Left ventricle myocardium superior (tissue), 1 donor: ENCODE measurements around the gene CCDC149. TPM values are rescaled to one million over a fixed set of nuclear protein-coding genes. Genes with fewer than 3 reads are reported as not detected.

Source experiments
- ATAC-seq: fragments of 200-7000 bp; cut with Tn5 transposase; one replicate; pipeline ENCODE4 v1.9.1; 2020; ENCODE audit warnings: mild to moderate bottlenecking, moderate library complexity
- DNase-seq: peaks from one replicate; pipeline ENCODE4 v3.0.0-alpha.2; 2020
- intact Hi-C: fragments of 100-400 bp; cut with micrococcal nuclease; formaldehyde crosslinking; loops from one replicate; pipeline ENCODE4 v1.11.0; 2022
- total RNA-seq: library from RNA; stranded (reverse); fragmentation: NEBNext Ultra II Directional; extraction: Animal tissue kit (Norgen Biotek cat#: 25700); gene quantifications from one replicate; pipeline ENCODE4 v1.2.1, GENCODE V29; 2021
- donor health status: DM: no; HTN: yes; CAD: no; lungs with severe emphysema.

CCDC149 gene
- total RNA-seq, 1 donor from 2014 or later = 13.2 TPM

DNA sequence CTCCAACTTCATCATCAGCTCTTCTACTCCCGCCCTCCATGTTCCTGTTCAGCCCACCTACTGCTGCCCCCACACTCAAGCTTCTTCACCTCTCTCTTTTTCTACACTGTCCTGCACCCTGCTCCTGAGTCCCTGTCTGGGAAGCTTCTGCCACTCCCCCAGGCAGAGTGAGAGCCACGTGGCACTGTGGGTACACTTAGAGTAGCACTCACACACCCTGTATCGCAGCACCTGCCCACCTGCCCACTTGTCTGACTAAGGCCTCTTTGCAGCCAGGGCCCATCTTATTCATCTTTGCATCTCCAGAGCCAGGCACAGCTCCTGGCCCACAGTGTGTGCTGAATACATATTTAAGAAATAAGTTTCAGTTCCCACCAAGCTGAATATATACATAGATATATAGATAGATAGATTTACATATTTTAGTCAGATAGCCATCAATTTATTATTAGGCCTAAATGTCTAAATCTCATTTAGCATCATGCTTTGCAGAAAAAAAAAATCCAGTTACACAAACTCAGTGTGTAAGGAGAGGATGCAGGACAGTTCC is 24.9 kb downstream of the CCDC149 start:
- intact Hi-C loops = no loop called here
- ATAC-seq = no peak

DNA sequence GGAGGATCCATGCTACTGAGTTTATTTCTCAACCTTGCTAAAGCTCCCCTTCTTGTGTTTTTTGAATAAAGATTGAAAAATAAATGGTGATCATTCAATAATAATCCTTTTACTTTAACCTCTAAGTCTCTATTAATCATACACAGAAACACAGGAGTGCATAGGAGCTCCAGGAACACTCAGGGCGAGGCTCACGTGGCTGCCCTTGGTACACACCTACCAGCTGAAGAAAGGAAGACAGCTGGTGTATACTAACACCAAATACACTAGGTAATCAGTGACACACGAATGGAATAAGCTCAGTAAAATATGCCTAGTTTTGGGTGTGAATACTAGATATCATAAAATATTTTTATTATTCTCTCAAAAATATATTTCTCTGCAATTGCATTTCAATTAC is 26.2 kb downstream of the CCDC149 start:
- DNase-seq = no peak
- intact Hi-C loops = no loop called here
- ATAC-seq = no peak

More for the DNA sequence above, 24.9 kb downstream of the CCDC149 start:
- no peak for DNase-seq

DNA sequence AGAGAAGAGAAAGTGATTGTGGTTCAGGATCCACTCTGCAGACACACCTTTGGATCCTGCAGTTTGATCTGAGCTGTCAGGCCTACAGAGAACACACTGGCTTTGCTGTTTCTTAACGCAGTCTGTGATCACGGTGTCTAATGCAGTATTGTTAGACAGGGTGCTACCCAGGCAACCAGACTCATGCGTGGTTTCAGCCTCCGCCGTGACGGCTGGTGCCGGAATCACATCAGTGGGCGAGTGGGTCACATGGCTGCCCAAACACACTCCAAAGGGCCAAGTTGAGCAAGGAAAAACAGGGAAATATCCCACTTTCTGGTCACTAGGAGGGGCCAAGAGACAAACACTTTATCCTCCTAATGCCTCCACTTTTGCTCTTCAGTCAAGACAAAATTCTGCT is 27.5 kb downstream of the CCDC149 start:
- ATAC-seq (no peak), DNase-seq (no peak)
- intact Hi-C loops = no loop called here

DNA sequence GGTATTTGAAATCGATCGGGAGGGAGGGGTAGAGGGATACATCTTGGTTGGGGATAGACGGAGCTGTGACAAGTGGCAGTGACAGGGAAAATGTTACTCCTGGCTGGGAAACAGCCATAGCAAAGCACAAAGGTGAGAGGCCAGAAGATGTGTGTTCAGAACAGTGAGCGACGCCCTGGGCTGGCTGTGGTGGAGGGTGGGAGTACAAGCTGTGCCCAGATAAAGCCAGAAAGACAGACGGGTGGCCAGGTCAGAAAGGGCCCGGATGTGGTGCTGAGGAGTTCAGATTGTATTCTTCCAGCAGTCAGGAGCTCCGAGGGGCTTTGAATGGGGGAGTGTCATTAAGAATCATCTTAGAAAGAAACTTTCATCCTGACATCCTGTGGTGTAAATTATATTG is 27.9 kb downstream of the CCDC149 start:
- DNase-seq = no peak
- intact Hi-C loops = no loop called here
- no peak for ATAC-seq

DNA sequence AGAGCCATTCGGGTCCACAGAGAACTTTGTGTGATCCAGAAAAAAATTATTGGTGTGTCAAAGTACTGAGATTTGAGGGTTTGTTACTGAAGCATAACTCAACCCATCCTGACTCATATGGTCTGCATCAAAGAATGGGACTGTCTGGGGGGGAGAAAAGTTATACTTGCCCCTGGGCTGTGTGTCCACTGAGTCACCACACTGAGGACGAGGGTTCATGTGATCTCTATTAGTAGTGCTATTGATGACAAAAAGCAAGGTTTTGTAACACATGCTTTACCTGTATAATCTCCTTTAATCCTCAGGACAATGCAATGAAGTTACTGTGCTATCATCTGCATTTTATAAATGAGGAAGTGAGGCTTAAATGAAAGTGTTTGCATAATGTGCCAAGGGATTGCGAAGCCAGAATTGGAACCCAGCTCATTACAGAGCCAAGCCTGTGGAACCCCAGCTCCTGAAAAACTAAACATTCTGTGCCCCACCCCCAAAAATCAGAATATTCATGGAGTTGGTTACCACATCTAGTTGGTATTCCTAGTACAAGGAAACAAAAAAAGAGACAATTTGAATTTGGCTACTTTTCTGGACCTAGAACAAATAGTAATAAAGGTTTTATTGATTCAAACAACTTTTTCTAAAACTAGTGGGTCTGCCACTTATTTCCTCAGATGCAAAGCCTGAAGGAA is 31.2 kb downstream of the CCDC149 start:
- intact Hi-C loops = no loop called here
- DNase-seq (no peak), ATAC-seq (no peak)

DNA sequence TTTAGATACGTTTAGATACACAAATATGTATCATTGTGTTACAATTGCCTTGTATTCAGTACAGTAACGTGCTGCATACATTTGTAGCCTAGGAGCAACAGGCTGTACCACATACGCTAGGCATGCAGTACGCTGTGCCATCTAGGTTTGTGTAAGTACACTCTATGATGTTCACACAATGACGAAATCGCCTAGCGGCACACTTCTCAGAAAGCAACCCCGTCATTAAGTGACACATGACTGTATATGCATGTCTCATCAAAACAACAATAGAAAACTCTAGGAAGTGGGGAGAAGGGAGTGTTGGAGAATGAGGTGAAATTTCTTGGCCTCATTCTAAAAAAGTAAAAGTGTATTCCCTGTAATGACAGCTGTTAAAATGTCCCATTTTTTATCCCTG is 32.7 kb downstream of the CCDC149 start:
- ATAC-seq (no peak), DNase-seq (no peak)
- intact Hi-C loops = no loop called here

DNA sequence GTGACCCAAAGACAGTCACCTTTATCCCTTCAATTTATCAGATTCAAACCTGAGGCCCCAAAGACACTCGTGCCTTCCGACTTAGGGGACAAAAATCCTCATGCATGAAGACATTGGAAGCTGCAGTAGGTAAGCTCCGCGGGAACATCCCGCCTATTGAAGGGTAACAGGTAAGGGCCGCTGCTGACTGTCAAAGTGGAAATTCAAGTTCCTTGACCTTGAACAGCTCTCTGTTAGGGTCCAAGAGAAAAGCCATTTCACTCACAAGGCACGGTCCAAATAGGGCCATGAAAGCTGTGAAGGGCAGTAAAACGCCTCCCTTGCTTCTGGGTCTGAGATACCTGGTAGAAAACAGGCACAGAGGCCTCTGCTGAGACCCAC is 34.2 kb downstream of the CCDC149 start:
- intact Hi-C loops = no loop called here
- no peak for DNase-seq
- ATAC-seq = no peak

DNA sequence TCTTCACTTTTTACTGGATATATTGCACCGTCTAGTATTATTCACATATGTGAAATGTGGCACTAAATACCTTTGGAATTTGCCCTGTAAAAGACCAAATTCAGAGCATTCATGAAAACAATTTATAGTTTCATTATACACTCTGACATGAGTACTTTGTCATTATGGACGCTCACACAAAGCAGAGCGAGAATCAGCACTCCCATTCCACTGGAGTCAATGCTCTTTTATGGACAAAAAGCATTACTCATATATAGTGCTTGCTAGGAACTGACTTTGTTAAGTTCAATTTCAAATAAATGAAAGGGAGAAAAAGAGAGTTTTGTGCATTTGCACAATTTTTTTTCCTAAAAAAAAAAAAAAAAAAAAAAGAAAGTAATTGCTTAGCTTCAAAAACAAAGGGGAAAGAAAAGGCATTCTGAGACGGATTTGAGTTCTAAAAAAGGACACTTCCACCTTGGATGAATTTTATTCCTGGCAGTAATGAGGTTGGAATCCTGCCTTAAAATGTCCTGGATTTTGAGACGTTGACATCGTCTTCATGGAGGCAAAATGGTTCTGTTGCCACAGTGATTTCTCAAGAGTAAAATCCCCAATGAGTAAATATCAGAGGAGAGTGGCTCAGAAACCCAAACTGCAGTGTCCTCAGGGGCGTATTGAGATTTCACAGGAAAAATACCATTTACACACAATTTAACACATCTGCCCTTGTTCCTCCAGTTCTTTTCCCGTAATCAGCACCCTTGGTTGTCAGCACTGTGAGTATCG is 34.8 kb downstream of the CCDC149 start:
- no peak for DNase-seq
- intact Hi-C loops = no loop called here
- ATAC-seq = peak; percentile 64

DNA sequence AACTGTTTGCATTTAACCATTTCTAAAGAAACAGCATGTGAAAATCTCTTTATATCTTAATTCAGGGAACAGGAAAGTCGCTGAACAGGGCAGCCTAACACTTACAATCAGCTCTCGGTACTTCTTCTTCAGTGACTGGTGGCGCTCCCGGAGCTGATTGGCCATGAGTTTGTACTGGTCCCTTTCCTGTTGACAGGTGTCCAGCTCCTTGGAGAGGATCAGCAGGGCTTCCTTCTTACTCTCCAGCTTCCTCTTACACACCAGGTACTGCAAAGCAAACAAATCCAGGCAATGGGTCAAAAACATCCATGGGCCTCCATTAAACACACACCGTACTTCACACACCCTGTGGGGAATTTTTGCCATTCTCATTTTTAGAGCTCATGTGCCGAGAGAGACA is 36.4 kb downstream of the CCDC149 start:
- intact Hi-C loops = no loop called here
- no peak for ATAC-seq
- no peak for DNase-seq

DNA sequence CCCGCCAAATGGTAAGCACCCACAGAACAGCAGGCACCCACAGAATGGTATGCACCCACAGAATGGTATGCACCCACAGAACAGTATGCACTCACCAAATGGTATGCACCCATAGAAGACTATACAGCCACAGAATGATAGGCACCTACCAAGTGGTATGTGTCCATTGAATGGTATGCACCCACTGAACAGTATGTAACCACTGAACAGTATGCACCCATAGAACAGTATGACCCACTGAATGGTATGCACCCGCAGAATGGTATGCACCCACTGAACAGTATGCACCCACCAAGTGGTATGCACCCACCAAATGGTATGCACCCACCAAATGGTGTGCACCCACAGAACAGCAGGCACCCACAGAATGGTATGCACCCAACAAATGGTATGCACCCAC is 40.1 kb downstream of the CCDC149 start:
- ATAC-seq = no peak
- no peak for DNase-seq
- intact Hi-C loops = no loop called here

DNA sequence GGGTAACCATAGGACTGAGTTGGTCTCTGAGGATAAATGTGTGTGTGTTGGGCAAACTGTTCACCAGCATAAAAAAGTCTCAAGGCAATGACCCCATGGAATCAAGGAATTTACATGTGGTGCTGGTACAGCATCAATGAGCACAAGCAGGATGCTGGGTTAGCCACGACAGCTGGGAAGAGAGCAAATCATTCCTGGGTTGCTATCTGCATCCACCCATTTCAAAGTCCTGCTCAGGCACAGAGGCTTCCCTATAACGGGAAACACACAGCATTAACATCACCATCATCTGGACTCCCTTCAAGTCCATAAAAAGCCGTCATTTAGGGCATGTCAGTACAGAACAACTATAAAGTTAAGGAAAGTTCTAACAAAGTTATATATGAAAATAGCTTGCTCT is 41.6 kb downstream of the CCDC149 start:
- no peak for ATAC-seq

DNA sequence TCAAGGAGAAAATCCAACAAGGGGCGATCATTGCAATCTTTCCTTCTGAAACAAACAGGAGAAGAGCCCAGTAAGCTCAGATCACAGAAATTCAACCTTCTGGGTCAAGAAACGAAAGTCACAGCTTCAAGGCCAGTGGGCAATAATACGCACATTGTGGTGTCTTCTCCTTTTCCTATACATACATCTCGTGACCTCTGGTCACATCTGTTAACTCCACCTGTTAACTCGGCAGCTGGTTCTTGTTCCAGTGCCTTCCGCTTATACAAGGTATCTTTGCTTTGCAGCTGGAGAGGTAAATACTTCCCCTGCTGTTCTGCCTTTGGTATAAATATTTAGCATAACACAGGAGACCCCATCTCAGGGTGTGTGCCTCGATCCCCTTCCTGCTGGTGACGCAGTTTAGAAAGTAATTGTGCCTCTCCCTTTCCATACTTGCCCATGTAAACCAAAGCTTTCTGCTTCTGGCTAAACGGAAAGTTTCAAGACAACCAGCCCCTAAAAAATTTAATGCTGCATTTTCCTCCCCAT is 45.0 kb downstream of the CCDC149 start:
- no peak for ATAC-seq
- intact Hi-C loops = no loop called here
- no peak for DNase-seq

More for the DNA sequence above, 41.6 kb downstream of the CCDC149 start:
- intact Hi-C loops = no loop called here
- no peak for DNase-seq

DNA sequence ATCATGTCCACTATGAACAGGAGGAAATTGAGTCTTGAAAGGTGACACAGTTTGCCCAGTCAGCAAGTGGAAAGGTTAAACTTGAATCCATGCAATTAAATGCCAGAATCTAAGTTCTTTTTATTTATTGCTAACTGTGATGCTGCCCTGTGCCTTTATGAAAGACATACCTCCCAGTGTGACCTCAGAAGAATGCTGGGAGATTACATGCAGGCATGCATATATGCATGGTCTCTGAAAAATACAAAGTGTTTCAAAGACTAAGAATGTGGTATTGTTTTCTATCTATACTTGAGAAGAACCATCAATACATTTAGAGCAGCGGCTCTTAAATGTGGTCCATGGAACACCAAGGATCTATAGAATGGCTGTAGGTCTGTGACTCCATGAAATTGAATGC is 45.6 kb downstream of the CCDC149 start:
- DNase-seq (no peak), ATAC-seq (no peak)
- intact Hi-C loops = no loop called here

DNA sequence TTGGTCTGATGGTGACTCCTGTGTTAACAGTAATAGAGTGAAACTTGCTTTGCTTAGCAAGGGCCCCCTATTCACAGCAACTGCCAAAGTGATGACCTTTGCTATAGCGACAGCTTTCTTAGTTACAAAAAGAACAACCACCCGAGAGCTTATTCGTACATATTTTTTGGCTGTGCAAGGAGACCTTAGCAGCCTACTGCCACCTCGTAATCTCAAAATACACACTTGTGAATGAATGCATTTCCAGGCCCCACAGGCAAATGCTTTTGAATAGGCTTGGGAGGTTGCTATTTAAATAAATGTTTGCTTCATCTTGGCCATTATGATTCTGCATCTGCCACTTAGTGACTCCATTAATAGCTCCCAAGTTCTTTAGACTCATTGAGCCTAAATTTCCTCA is 47.4 kb downstream of the CCDC149 start:
- no peak for ATAC-seq
- intact Hi-C loops = no loop called here
- DNase-seq = no peak

DNA sequence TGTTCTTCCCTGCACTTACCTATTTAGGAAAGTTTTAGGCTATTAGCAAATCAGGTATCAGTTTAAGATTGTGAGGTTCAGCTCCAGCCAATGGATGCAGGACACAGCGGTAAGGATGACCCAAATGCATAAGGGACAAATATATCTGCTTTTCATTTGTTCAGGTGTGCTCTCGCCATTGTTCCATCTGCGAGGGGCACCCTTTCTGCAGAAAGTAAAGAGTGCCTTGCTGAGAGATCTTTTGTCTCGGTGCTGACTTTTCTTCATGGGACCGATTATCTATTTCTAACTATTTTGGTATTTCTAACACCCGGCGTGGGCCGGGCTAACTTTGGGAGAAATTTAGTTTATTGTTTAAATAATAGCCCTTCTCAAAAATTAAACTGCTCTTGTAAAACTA is 49.0 kb downstream of the CCDC149 start:
- no peak for DNase-seq
- no peak for ATAC-seq
- intact Hi-C loops = no loop called here

DNA sequence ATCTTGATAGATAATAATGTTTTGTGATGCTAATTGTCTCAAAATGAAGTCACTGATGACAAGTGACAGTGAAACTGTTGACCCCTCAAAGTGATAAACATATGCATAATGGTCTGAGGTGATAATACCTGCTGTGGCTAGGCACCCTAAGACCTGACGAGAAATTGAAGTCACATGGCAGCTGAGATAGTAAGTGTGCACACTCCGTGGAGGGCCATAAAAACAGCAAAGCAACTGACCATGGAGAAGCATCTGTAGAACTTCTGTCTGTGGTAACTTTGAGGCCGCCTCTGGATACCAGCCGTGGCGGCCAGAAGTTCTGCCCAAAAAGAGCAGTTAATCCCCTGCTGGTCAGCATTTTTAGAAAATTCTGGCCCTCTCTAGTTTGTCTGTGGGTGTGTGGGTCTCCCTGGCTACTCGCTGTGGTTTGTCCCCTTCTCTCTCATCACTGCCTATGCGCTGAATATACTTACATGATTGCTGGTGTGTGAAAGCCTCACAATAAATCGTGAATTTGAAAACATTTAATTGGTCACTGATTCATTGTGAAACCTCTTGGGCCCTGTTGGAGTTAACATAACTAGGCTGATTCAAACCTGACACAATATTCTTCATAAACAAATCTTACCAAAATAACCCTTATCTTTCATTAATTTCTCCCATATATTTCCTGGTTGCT is 50.6 kb downstream of the CCDC149 start:
- no peak for DNase-seq
- ATAC-seq = no peak
- intact Hi-C loops = no loop called here

DNA sequence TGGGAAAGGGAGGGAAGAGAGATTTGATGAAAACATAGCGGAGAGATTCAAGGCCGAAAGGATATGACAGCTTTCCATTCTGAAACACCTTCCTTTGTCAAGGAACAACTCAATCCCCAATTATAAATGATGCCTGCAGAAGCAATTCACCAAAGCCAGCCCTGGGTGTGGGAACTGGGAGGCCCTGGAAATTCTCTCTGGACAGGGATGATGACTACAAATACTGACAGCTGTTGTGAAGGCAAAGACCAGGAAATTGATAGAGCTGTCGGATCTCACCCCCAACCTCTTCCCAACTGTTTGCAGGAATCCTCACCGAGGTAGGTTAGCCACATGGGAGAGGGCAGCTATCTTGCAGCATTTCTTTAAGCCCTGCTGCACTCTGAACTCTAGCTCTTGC is 54.3 kb downstream of the CCDC149 start:
- intact Hi-C loops = no loop called here
- ATAC-seq = peak; percentile 29
- no peak for DNase-seq

DNA sequence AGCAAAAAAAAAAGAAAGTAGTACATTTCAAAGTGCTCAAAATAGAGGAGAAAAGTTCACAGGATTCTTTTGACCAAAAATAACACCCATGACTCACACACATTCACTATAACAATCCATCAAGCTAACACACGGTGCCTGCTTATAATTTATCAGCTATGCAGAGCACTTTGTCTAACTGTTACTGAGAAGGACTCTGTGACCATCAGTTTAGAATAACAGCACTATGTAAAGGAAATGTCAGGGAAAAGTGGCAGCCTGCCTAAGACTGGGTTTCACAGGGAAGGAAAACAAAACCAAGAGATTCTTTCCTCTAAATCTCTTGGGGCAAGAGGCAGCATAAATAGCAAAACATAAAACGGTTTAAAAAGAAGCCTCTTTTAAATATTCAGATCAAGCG is 54.8 kb downstream of the CCDC149 start:
- intact Hi-C loops = no loop called here
- no peak for DNase-seq
- ATAC-seq = peak; percentile 91

DNA sequence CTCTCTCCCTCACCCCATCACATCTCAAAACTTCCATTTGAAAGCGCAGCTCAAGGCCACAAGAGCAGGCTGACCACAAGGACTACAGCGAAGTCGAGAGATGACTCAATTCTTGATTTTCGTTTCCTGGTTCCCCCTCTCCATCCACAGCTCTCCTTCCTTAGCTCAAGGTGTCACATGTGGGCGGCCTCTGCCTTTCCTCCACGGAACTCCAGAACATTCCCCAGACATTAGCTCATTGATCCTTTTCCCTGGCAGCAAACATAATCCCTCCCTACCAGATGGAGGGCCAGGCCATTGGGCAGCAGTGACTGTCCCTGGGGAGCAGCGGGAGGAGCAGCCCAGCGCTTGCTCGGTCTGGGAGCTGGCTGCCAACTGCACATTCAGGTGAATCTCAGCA is 56.3 kb downstream of the CCDC149 start:
- no peak for DNase-seq
- intact Hi-C loops = no loop called here
- ATAC-seq = peak; percentile 18

DNA sequence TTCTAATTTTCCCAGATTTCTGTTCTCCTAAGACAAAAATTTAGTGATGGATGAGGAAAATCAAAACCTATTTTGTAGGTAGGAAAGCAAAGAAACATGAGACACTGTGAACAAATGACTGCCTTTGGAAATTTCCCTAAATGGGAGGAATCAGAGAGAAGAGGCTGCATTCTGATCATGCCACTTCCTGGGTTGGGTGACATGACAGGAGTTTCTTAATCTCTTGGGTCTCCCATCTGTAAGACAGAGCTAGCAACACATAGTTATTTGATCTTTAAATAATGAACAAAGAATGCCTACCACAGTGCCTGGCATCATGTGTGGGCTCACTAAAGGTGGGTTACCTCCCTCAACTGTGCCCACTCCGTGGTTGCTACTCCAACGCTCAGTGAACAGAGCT is 57.1 kb downstream of the CCDC149 start:
- intact Hi-C loops = no loop called here
- no peak for DNase-seq
- ATAC-seq = no peak
